K562 (cell line): ENCODE results near the gene EXOSC2. TPM values are rescaled to one million over a fixed set of nuclear protein-coding genes. Genes with fewer than 3 reads are reported as not detected.

ENCODE experiments used
- BRD9 ChIP-seq: fragments of 450-650 bp; IDR thresholded peaks from 2 replicates; pipeline ENCODE4 v1.6.1; 2018; ENCODE audit warnings: low read depth; ENCODE audit not compliant: partially characterized antibody
- ESRRB ChIP-seq: fragments of 250-450 bp; sonication (Bioruptor Pico); IDR thresholded peaks from 2 replicates; pipeline ENCODE4 v1.5.0; 2020; ENCODE audit warnings: mild to moderate bottlenecking, moderate library complexity, borderline replicate concordance
- GABPB2 ChIP-seq: fragments of 250-450 bp; sonication (Bioruptor Pico); conservative IDR thresholded peaks from 2 replicates; pipeline ENCODE4 v1.5.1; 2021; ENCODE audit warnings: mild to moderate bottlenecking
- HDAC3 ChIP-seq: fragments of 450-650 bp; IDR thresholded peaks from 2 replicates; pipeline ENCODE4 v1.6.1; 2018; ENCODE audit warnings: borderline replicate concordance, mild to moderate bottlenecking, moderate library complexity; ENCODE audit not compliant: partially characterized antibody
- HDAC8 ChIP-seq: fragments of 450-650 bp; IDR thresholded peaks from 2 replicates; pipeline ENCODE4 v1.6.1; 2016; ENCODE audit warnings: mild to moderate bottlenecking, missing genetic modification characterization, moderate library complexity, missing compliant biosample characterization
- HNRNPL ChIP-seq: fragments of 200-400 bp; formaldehyde crosslinking; IDR thresholded peaks from 2 replicates; pipeline ENCODE4 v1.6.1; 2017; ENCODE audit warnings: low read depth, mild to moderate bottlenecking, low read length
- NFYB ChIP-seq: IDR thresholded peaks from 2 replicates; pipeline ENCODE4 v1.6.1; 2011; ENCODE audit warnings: mild to moderate bottlenecking, moderate library complexity; ENCODE audit not compliant: insufficient read length; ENCODE audit errors: extremely low read depth
- NR2C1 ChIP-seq, 2 experiments: fragments of 450-650 bp; IDR thresholded peaks; 2 replicates each; pipeline ENCODE4 v1.6.1; 2017; ENCODE audit warnings: mild to moderate bottlenecking in 2 of 2, antibody characterized with exemption in 1 of 2, inconsistent platforms in 1 of 2, missing compliant biosample characterization in 1 of 2, missing genetic modification characterization in 1 of 2
- NR2F6 ChIP-seq: fragments of 450-650 bp; formaldehyde crosslinking; IDR thresholded peaks from 2 replicates; pipeline ENCODE4 v1.4.0; 2020; ENCODE audit warnings: mild to moderate bottlenecking
- NR3C1 ChIP-seq: sonication (generic); formaldehyde crosslinking; IDR thresholded peaks from 2 replicates; pipeline ENCODE4 v1.8.1; 2022; ENCODE audit warnings: missing genetic modification reagents
- POLR2G ChIP-seq: fragments of 200-400 bp; formaldehyde crosslinking; IDR thresholded peaks from 2 replicates; pipeline ENCODE4 v1.6.1; 2017; ENCODE audit warnings: low read depth, mild to moderate bottlenecking, antibody characterized with exemption, low read length, moderate library complexity
- RBM39 ChIP-seq: fragments of 200-400 bp; formaldehyde crosslinking; optimal IDR thresholded peaks from 2 replicates; pipeline ENCODE3; 2018; ENCODE audit warnings: low read depth, low read length
- RFX5 ChIP-seq: IDR thresholded peaks from 2 replicates; pipeline ENCODE4 v1.6.1; 2011; ENCODE audit warnings: low read depth, mild to moderate bottlenecking, improper control_type of control experiment, low read length
- SIN3B ChIP-seq: fragments of 450-650 bp; IDR thresholded peaks from 2 replicates; pipeline ENCODE4 v1.6.1; 2017; ENCODE audit warnings: low read depth, mild to moderate bottlenecking, moderate library complexity
- SIRT6 ChIP-seq: IDR thresholded peaks from one replicate; pipeline ENCODE4 v1.6.1; 2012; ENCODE audit warnings: low read depth, mild to moderate bottlenecking, control low read depth, inconsistent platforms, low read length, moderate library complexity
- SMARCE1 ChIP-seq: fragments of 450-650 bp; IDR thresholded peaks from 2 replicates; pipeline ENCODE4 v1.7.1; 2016; ENCODE audit warnings: mild to moderate bottlenecking
- TARDBP ChIP-seq: fragments of 450-650 bp; IDR thresholded peaks from 2 replicates; pipeline ENCODE4 v1.6.1; 2016
- U2AF2 ChIP-seq: fragments of 200-400 bp; formaldehyde crosslinking; optimal IDR thresholded peaks from 2 replicates; pipeline ENCODE3; 2017; ENCODE audit warnings: low read depth, mild to moderate bottlenecking, low read length
- polyA plus RNA-seq, 8 experiments: library from polyadenylated mRNA; depleted of rRNA in 4 of 8; stranded (reverse) in 5 of 8; unstranded in 3 of 8; fragments of >200 nt; fragmentation: Nextera tagmentation in 2 of 8; fragmentation: Illumina TruSeq in 1 of 8; extraction: Ambion mirVana in 2 of 8; extraction: Trizol in 1 of 8; gene quantifications; 2 replicates each; pipeline versions ENCODE4 v1.2.1 to v1.2.3, GENCODE V29; 2011 to 2014; ENCODE audit warnings: inconsistent platforms in 1 of 8, missing spikeins in 1 of 8
- total RNA-seq, 7 experiments: library from RNA; depleted of rRNA in 6 of 7; stranded (reverse); fragments of >200 nt in 6 of 7; fragmentation: Illumina TruSeq in 2 of 7; extraction: Trizol in 2 of 7; gene quantifications; 2 replicates each; pipeline versions ENCODE4 v1.2.1 to v1.2.3, GENCODE V29; 2011 to 2021; ENCODE audit warnings: low replicate concordance in 1 of 7
- TF ChIP-seq, protein P1 (sequence below), 2 experiments: fragments of 450-650 bp in 1 of 2; sonication (generic) in 1 of 2; formaldehyde crosslinking; conservative IDR thresholded peaks; 2 replicates each; pipeline versions ENCODE4 v1.4.0 to v1.8.1; 2020 to 2022; ENCODE audit warnings: mild to moderate bottlenecking in 1 of 2, missing genetic modification reagents in 1 of 2
- TF ChIP-seq, protein P2 (sequence below): fragments of 450-650 bp; formaldehyde crosslinking; IDR thresholded peaks from 2 replicates; pipeline ENCODE4 v1.4.0; 2020; ENCODE audit warnings: mild to moderate bottlenecking
- TF ChIP-seq, protein P3 (sequence below): fragments of 250-450 bp; sonication (Bioruptor Pico); IDR thresholded peaks from 2 replicates; pipeline ENCODE4 v1.8.0; 2021; ENCODE audit warnings: mild to moderate bottlenecking, moderate library complexity
- TF ChIP-seq, protein P4 (sequence below): fragments of 250-450 bp; sonication (Bioruptor Pico); IDR thresholded peaks from 2 replicates; pipeline ENCODE4 v1.9.0; 2021; ENCODE audit warnings: mild to moderate bottlenecking
- TF ChIP-seq, protein P5 (sequence below): IDR thresholded peaks from 3 replicates; pipeline ENCODE4 v1.6.1; 2011; ENCODE audit warnings: borderline replicate concordance, mild to moderate bottlenecking, moderate library complexity; ENCODE audit not compliant: insufficient read length; ENCODE audit errors: extremely low read depth

EXOSC2 gene
- total and polyA plus RNA-seq, 9 of the 15 experiments (the other 6 are each of a cell fraction or from before 2014, with no cell fraction given), result 46.0 to 101 (median 77.6) TPM

DNA sequence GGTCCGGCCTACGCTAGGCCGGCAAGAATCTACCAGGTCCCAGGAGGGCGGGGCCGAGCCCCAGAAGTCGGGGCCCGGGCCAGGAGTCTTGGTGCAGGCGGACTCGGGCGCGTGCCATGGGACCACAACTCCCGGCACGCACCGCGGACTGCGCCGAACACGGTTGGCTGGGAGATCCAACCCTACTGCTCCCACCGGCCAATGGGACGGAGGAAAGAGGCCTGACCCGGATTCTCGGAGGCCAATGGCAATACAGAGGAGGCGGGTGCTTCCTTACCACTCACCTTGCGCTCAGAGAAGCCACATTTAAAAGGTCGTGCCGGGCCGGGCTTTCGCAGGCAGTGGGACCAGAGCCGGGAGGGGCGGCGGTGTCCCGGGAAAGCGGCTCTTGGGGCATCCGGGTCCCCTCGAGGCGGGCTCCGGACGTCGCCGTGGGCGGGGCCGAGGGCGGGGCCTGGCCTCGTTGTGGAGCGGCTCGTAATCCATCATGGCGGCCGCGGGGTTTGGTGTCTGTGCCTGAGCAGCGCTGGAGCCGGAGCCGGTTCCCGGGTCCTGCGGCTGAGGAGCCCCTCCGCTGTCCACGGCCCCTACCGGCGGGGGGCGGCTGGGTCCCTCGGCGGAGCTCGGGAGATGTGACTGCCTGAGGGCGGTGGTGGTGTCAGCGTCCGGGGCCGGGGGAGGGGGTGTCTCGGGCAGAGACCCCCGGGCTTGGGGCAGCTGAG is 19.1 kb downstream of the EXOSC2 start (continued):
- TF ChIP-seq, protein P1, sequence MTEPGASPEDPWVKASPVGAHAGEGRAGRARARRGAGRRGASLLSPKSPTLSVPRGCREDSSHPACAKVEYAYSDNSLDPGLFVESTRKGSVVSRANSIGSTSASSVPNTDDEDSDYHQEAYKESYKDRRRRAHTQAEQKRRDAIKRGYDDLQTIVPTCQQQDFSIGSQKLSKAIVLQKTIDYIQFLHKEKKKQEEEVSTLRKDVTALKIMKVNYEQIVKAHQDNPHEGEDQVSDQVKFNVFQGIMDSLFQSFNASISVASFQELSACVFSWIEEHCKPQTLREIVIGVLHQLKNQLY (CRISPR knock-in tag; conservative IDR thresholded peaks at IDR 0.05), result no peak
- TF ChIP-seq BRD9, result no peak
- TF ChIP-seq, protein P2, sequence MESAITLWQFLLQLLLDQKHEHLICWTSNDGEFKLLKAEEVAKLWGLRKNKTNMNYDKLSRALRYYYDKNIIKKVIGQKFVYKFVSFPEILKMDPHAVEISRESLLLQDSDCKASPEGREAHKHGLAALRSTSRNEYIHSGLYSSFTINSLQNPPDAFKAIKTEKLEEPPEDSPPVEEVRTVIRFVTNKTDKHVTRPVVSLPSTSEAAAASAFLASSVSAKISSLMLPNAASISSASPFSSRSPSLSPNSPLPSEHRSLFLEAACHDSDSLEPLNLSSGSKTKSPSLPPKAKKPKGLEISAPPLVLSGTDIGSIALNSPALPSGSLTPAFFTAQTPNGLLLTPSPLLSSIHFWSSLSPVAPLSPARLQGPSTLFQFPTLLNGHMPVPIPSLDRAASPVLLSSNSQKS (CRISPR knock-in tag), result no peak
- no peak for TF ChIP-seq RFX5
- no peak for TF ChIP-seq ESRRB (CRISPR knock-in tag)
- TF ChIP-seq, protein P3, sequence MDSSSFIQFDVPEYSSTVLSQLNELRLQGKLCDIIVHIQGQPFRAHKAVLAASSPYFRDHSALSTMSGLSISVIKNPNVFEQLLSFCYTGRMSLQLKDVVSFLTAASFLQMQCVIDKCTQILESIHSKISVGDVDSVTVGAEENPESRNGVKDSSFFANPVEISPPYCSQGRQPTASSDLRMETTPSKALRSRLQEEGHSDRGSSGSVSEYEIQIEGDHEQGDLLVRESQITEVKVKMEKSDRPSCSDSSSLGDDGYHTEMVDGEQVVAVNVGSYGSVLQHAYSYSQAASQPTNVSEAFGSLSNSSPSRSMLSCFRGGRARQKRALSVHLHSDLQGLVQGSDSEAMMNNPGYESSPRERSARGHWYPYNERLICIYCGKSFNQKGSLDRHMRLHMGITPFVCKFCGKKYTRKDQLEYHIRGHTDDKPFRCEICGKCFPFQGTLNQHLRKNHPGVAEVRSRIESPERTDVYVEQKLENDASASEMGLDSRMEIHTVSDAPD (CRISPR knock-in tag), result no peak
- TF ChIP-seq HNRNPL, result no peak
- TF ChIP-seq U2AF2, result no peak
- no peak for TF ChIP-seq GABPB2
- TF ChIP-seq, protein P4, sequence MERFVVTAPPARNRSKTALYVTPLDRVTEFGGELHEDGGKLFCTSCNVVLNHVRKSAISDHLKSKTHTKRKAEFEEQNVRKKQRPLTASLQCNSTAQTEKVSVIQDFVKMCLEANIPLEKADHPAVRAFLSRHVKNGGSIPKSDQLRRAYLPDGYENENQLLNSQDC, result no peak
- no peak for TF ChIP-seq RBM39
- peak; percentile 97 for TF ChIP-seq POLR2G
- TF ChIP-seq SMARCE1, result no peak
- peak; percentile 56 for TF ChIP-seq NR2C1 (IDR thresholded peaks at IDR 0.05)
- peak; percentile 79 for TF ChIP-seq NR2C1 (tag; IDR thresholded peaks at IDR 0.05)
- TF ChIP-seq TARDBP, result no peak
- peak; percentile 16; the same call in 1 of the 2 replicates for TF ChIP-seq SIN3B
- no peak for TF ChIP-seq HDAC3
- TF ChIP-seq HDAC8 (tag), result no peak
- TF ChIP-seq NR2F6 (CRISPR knock-in tag), result no peak
- TF ChIP-seq SIRT6, result no peak
- TF ChIP-seq NFYB, result peak; percentile 91
- TF ChIP-seq, protein P5, sequence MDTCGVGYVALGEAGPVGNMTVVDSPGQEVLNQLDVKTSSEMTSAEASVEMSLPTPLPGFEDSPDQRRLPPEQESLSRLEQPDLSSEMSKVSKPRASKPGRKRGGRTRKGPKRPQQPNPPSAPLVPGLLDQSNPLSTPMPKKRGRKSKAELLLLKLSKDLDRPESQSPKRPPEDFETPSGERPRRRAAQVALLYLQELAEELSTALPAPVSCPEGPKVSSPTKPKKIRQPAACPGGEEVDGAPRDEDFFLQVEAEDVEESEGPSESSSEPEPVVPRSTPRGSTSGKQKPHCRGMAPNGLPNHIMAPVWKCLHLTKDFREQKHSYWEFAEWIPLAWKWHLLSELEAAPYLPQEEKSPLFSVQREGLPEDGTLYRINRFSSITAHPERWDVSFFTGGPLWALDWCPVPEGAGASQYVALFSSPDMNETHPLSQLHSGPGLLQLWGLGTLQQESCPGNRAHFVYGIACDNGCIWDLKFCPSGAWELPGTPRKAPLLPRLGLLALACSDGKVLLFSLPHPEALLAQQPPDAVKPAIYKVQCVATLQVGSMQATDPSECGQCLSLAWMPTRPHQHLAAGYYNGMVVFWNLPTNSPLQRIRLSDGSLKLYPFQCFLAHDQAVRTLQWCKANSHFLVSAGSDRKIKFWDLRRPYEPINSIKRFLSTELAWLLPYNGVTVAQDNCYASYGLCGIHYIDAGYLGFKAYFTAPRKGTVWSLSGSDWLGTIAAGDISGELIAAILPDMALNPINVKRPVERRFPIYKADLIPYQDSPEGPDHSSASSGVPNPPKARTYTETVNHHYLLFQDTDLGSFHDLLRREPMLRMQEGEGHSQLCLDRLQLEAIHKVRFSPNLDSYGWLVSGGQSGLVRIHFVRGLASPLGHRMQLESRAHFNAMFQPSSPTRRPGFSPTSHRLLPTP, result no peak
- TF ChIP-seq NR3C1 (CRISPR knock-in tag), result no peak
